Keratinocyte (primary cell): ENCODE measurements around the gene FAM83G. TPM values are rescaled to one million over a fixed set of nuclear protein-coding genes. Genes with fewer than 3 reads are reported as not detected.

Experiments
- DNase-seq: peaks from one replicate; pipeline ENCODE4 v3.0.0-alpha.2; 2011; ENCODE audit warnings: low read depth, missing footprints, low spot score
- FAIRE-seq: peaks from 2 replicates; lab custom pipeline; 2011; peaks lifted over from hg19 to GRCh38; lab: Jason Lieb, UNC
- H2AFZ ChIP-seq: 2 replicates; pipeline ENCODE4 v1.6.0; 2012; ENCODE audit warnings: low read length, control low read depth, inconsistent platforms; ENCODE audit not compliant: control insufficient read depth
- H3K27ac ChIP-seq: 2 replicates; pipeline ENCODE4 v1.5.1; 2011; ENCODE audit warnings: low read length; ENCODE audit not compliant: control insufficient read depth, insufficient read depth
- H3K27me3 ChIP-seq: 3 replicates; pipeline ENCODE4 v1.6.0; 2011; ENCODE audit warnings: low read length; ENCODE audit not compliant: control insufficient read depth, insufficient read depth; ENCODE audit errors: extremely low read depth
- H3K36me3 ChIP-seq, 2 experiments: 2 replicates in 1 of 2; 3 replicates in 1 of 2; pipeline ENCODE4 v1.5.1; 2011; ENCODE audit warnings: low read length in 2 of 2, mild to moderate bottlenecking in 1 of 2; ENCODE audit not compliant: control insufficient read depth in 2 of 2, insufficient read depth in 2 of 2; ENCODE audit errors: extremely low read depth in 1 of 2
- H3K4me1 ChIP-seq: 3 replicates; pipeline ENCODE4 v1.5.1; 2011; ENCODE audit warnings: low read length; ENCODE audit not compliant: control insufficient read depth, insufficient read depth; ENCODE audit errors: extremely low read depth
- H3K4me2 ChIP-seq: 3 replicates; pipeline ENCODE4 v1.6.0; 2011; ENCODE audit warnings: low read depth, low read length; ENCODE audit not compliant: control insufficient read depth, insufficient read depth; ENCODE audit errors: extremely low read depth
- H3K4me3 ChIP-seq, 3 experiments: fragments of 200-600 bp in 1 of 3; sonication (generic) in 1 of 3; 2 replicates in 2 of 3; 3 replicates in 1 of 3; pipeline ENCODE4 v1.5.1; 2011 to 2016; ENCODE audit warnings: low read length in 3 of 3, mild to moderate bottlenecking in 3 of 3, control low read depth in 2 of 3, inconsistent platforms in 1 of 3, low read depth in 1 of 3, mixed read lengths in 1 of 3, mixed run types in 1 of 3, moderate library complexity in 1 of 3; ENCODE audit not compliant: control insufficient read depth in 2 of 3, insufficient read depth in 2 of 3; ENCODE audit errors: extremely low read depth in 1 of 3
- H3K79me2 ChIP-seq: 2 replicates; pipeline ENCODE4 v1.6.0; 2012; ENCODE audit warnings: low read length; ENCODE audit not compliant: control insufficient read depth, insufficient read depth
- H3K9ac ChIP-seq: 3 replicates; pipeline ENCODE4 v1.6.0; 2011; ENCODE audit warnings: low read length; ENCODE audit not compliant: control insufficient read depth, insufficient read depth; ENCODE audit errors: extremely low read depth
- H3K9me1 ChIP-seq: 3 replicates; pipeline ENCODE4 v1.6.0; 2011; ENCODE audit warnings: low read length; ENCODE audit not compliant: control insufficient read depth, insufficient read depth; ENCODE audit errors: extremely low read depth
- H3K9me3 ChIP-seq: 2 replicates; pipeline ENCODE4 v1.5.1; 2012; ENCODE audit warnings: low read depth, low read length; ENCODE audit not compliant: control insufficient read depth
- H4K20me1 ChIP-seq: 3 replicates; pipeline ENCODE4 v1.6.0; 2011; ENCODE audit warnings: low read length; ENCODE audit not compliant: control insufficient read depth, insufficient read depth; ENCODE audit errors: extremely low read depth
- EZH2 ChIP-seq: IDR thresholded peaks from one replicate; pipeline ENCODE4 v1.6.1; 2012; ENCODE audit warnings: inconsistent platforms, mild to moderate bottlenecking, low read length, moderate library complexity
- dilution Hi-C: fragments of 300-500 bp; cut with MboI; formaldehyde crosslinking; loops from one replicate; pipeline ENCODE4 v1.7.0; 2020; ENCODE audit warnings: low sequenced_read_pairs; ENCODE audit not compliant: extremely low pct_ligation_motif_present
- polyA plus RNA-seq, 5 experiments: library from polyadenylated mRNA; depleted of rRNA in 3 of 5; stranded (reverse) in 3 of 5; stranded (forward) in 1 of 5; unstranded in 1 of 5; fragments of >200 nt; gene quantifications; 1 replicate in 1 of 5; 2 replicates in 3 of 5; 3 replicates in 1 of 5; pipeline versions ENCODE4 v1.2.1 to v1.2.3, GENCODE V29; 2011 to 2012; ENCODE audit warnings: missing spikeins in 2 of 5, low read depth in 1 of 5, low replicate concordance in 1 of 5
- TF ChIP-seq, protein P1 (sequence below), 3 experiments: IDR thresholded peaks in 1 of 3; conservative IDR thresholded peaks in 1 of 3; optimal IDR thresholded peaks in 1 of 3; 2 replicates in 2 of 3; 3 replicates in 1 of 3; pipeline versions ENCODE3 to v1.5.1; 2011; ENCODE audit warnings: low read length in 3 of 3, mild to moderate bottlenecking in 3 of 3, moderate library complexity in 2 of 3, control low read depth in 1 of 3, inconsistent platforms in 1 of 3; ENCODE audit not compliant: insufficient read depth in 2 of 3; ENCODE audit errors: extremely low read depth in 1 of 3

Gene FAM83G
- polyA plus RNA-seq, 1 donor (not counting 4 experiments of a cell fraction or from before 2014, with no cell fraction given): 23.2 TPM

DNA sequence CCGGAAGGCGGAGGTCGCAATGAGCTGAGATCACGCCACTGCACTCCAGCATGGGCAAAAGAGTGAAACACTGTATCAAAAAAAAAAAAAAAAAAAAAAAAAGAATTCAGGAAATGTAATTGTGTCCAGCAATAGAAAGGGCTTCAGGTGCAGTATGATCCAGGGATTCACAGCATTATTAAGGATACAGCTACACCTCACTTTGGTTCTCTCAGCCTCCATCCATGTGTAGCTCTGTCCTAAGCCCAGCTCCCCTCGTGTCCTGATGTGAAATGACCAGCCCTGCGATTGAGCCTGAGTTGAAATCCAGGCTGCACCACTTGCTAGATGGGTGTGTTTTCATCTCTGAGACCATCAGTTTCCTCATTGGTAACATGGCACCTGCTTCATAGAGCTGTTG, 49.6 kb downstream of the FAM83G start:
- Histone ChIP-seq H3K4me2 (no peak overlapping the region), H3K9me3 (no peaks in the 10 kb centered on the region), H3K9ac (no peak overlapping the region), H3K9me1 (no peaks in the 10 kb centered on the region), H3K79me2 (no peaks in the 10 kb centered on the region), H3K4me1 (no peaks in the 10 kb centered on the region), H4K20me1 (no peaks in the 10 kb centered on the region), H3K27me3 (peaks cover under 1% of the 10 kb centered on the region), H3K27ac (no peak overlapping the region), H3K4me3 (no peak overlapping the region), H3K36me3 (no peaks in the 10 kb centered on the region), H2AFZ (no peak overlapping the region)
- TF ChIP-seq, protein P1, sequence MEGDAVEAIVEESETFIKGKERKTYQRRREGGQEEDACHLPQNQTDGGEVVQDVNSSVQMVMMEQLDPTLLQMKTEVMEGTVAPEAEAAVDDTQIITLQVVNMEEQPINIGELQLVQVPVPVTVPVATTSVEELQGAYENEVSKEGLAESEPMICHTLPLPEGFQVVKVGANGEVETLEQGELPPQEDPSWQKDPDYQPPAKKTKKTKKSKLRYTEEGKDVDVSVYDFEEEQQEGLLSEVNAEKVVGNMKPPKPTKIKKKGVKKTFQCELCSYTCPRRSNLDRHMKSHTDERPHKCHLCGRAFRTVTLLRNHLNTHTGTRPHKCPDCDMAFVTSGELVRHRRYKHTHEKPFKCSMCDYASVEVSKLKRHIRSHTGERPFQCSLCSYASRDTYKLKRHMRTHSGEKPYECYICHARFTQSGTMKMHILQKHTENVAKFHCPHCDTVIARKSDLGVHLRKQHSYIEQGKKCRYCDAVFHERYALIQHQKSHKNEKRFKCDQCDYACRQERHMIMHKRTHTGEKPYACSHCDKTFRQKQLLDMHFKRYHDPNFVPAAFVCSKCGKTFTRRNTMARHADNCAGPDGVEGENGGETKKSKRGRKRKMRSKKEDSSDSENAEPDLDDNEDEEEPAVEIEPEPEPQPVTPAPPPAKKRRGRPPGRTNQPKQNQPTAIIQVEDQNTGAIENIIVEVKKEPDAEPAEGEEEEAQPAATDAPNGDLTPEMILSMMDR (optimal IDR thresholded peaks at IDR 0.05 in 1 of 3, IDR thresholded peaks at IDR 0.05 in 1 of 3, conservative IDR thresholded peaks at IDR 0.05 in 1 of 3; ENCODE audit: extremely low read depth in 1 of 3, insufficient read depth in 2 of 3, low read length in 3 of 3): no peak
- no peak for TF ChIP-seq EZH2
- dilution Hi-C loops: no loop called here
- FAIRE-seq (no peak), DNase-seq (no peak)

DNA sequence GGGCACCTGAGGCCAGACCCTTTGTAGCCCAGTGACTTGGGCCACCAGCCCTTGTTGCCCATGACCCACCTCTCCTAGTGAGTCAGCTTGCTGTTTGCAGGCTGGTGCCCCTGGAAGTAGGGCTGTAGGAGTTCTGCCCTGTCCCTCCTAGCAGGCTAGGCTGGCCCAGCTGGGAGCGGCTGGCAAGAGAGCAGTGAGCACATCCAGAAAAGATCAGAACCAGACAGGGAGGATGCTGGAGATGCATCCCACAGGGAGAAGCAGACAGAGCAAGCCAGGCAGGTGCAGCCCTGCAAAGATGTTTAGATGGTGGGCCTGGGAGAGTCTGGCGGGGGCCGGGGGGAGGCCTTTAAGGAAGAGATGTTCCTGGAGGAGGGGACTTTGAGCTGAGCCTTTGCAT, 50.2 kb downstream of the FAM83G start:
- H2AFZ ChIP-seq: no peak overlapping the region
- no peak for DNase-seq
- dilution Hi-C loops: no loop called here

More for the DNA sequence above, 50.2 kb downstream of the FAM83G start:
- Histone ChIP-seq H3K9ac (no peak overlapping the region), H4K20me1 (no peaks in the 10 kb centered on the region), H3K4me3 (no peak overlapping the region), H3K9me1 (no peaks in the 10 kb centered on the region), H3K4me1 (peaks cover 6% of the 10 kb centered on the region), H3K4me2 (no peak overlapping the region), H3K9me3 (no peaks in the 10 kb centered on the region), H3K79me2 (no peaks in the 10 kb centered on the region), H3K27ac (no peak overlapping the region), H3K27me3 (peaks cover 5% of the 10 kb centered on the region), H3K36me3 (no peaks in the 10 kb centered on the region)
- FAIRE-seq: no peak
- TF ChIP-seq, protein P1 (optimal IDR thresholded peaks at IDR 0.05 in 1 of 3, IDR thresholded peaks at IDR 0.05 in 1 of 3, conservative IDR thresholded peaks at IDR 0.05 in 1 of 3; ENCODE audit: extremely low read depth in 1 of 3, insufficient read depth in 2 of 3, low read length in 3 of 3): no peak
- TF ChIP-seq EZH2: no peak
